KMS-11 (cell line): Measurements from ENCODE around the gene EFNB3.

Experiments
- H2AFZ ChIP-seq: fragments of 200-600 bp; sonication (generic); 2 replicates; pipeline ENCODE4 v1.6.1; 2016; ENCODE audit warnings: antibody characterized with exemption, mixed run types, low read depth
- H3K27ac ChIP-seq: fragments of 200-600 bp; sonication (generic); 2 replicates; pipeline ENCODE4 v1.6.1; 2016; ENCODE audit warnings: mild to moderate bottlenecking, mixed run types
- H3K27me3 ChIP-seq: fragments of 200-600 bp; sonication (generic); 2 replicates; pipeline ENCODE4 v1.6.1; 2017; ENCODE audit warnings: mild to moderate bottlenecking, low read depth, mixed run types, moderate library complexity; ENCODE audit not compliant: insufficient read depth
- H3K36me3 ChIP-seq: fragments of 200-600 bp; sonication (generic); 2 replicates; pipeline ENCODE4 v1.6.1; 2017; ENCODE audit warnings: mild to moderate bottlenecking, mixed run types; ENCODE audit not compliant: insufficient read depth
- H3K4me1 ChIP-seq: fragments of 200-600 bp; sonication (generic); 2 replicates; pipeline ENCODE4 v1.6.1; 2016; ENCODE audit warnings: mild to moderate bottlenecking, low read depth, mixed run types; ENCODE audit not compliant: poor library complexity, severe bottlenecking
- H3K4me2 ChIP-seq: fragments of 200-600 bp; sonication (generic); 2 replicates; pipeline ENCODE4 v1.7.0; 2016; ENCODE audit warnings: mild to moderate bottlenecking, mixed run types
- H3K4me3 ChIP-seq: fragments of 200-600 bp; sonication (generic); IDR thresholded peaks from 2 replicates; pipeline ENCODE4 v1.6.1; 2017; ENCODE audit warnings: low read depth, low read length, mixed read lengths; ENCODE audit not compliant: insufficient read depth
- H3K79me2 ChIP-seq: fragments of 200-600 bp; sonication (generic); 2 replicates; pipeline ENCODE4 v1.6.1; 2016; ENCODE audit warnings: low read depth, mixed run types; ENCODE audit not compliant: insufficient read depth
- H3K9ac ChIP-seq: fragments of 200-600 bp; sonication (generic); 2 replicates; pipeline ENCODE4 v1.6.1; 2016; ENCODE audit warnings: mild to moderate bottlenecking, mixed run types
- H4K20me1 ChIP-seq: fragments of 200-600 bp; sonication (generic); 2 replicates; pipeline ENCODE4 v1.6.1; 2016; ENCODE audit warnings: mild to moderate bottlenecking, mixed run types; ENCODE audit not compliant: insufficient read depth
- TF ChIP-seq, protein P1 (sequence below): fragments of 200-600 bp; sonication (generic); conservative IDR thresholded peaks from 2 replicates; pipeline ENCODE4 v1.6.1; 2017; ENCODE audit warnings: low read depth, mild to moderate bottlenecking, antibody characterized with exemption, low read length, moderate library complexity, mixed read lengths

EFNB3 gene

GRCh38 chr17:7737601-7738000 lies 32.6 kb downstream of the EFNB3 start:
- no peak overlapping the region for H2AFZ ChIP-seq
- no peaks in the 10 kb centered on the region for H3K27me3 ChIP-seq

GRCh38 chr17:7739746-7740145 lies 34.7 kb downstream of the EFNB3 start:
- TF ChIP-seq, protein P1, sequence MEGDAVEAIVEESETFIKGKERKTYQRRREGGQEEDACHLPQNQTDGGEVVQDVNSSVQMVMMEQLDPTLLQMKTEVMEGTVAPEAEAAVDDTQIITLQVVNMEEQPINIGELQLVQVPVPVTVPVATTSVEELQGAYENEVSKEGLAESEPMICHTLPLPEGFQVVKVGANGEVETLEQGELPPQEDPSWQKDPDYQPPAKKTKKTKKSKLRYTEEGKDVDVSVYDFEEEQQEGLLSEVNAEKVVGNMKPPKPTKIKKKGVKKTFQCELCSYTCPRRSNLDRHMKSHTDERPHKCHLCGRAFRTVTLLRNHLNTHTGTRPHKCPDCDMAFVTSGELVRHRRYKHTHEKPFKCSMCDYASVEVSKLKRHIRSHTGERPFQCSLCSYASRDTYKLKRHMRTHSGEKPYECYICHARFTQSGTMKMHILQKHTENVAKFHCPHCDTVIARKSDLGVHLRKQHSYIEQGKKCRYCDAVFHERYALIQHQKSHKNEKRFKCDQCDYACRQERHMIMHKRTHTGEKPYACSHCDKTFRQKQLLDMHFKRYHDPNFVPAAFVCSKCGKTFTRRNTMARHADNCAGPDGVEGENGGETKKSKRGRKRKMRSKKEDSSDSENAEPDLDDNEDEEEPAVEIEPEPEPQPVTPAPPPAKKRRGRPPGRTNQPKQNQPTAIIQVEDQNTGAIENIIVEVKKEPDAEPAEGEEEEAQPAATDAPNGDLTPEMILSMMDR: no peak
- no peaks in the 10 kb centered on the region for H3K79me2 ChIP-seq
- H3K4me1 ChIP-seq: no peaks in the 10 kb centered on the region
- H3K4me3 ChIP-seq: no peak overlapping the region
- no peak overlapping the region for H2AFZ ChIP-seq
- no peak overlapping the region for H3K9ac ChIP-seq
- no peak overlapping the region for H3K4me2 ChIP-seq
- no peak overlapping the region for H3K27ac ChIP-seq
- H4K20me1 ChIP-seq: no peaks in the 10 kb centered on the region
- no peaks in the 10 kb centered on the region for H3K36me3 ChIP-seq
- no peaks in the 10 kb centered on the region for H3K27me3 ChIP-seq

More at GRCh38 chr17:7737601-7738000, 32.6 kb downstream of the EFNB3 start:
- H3K4me1 ChIP-seq: no peaks in the 10 kb centered on the region
- H3K36me3 ChIP-seq: no peaks in the 10 kb centered on the region
- TF ChIP-seq, protein P1: no peak
- no peak overlapping the region for H3K27ac ChIP-seq
- H3K9ac ChIP-seq: no peak overlapping the region
- no peaks in the 10 kb centered on the region for H4K20me1 ChIP-seq
- no peak overlapping the region for H3K4me3 ChIP-seq
- no peaks in the 10 kb centered on the region for H3K79me2 ChIP-seq
- no peak overlapping the region for H3K4me2 ChIP-seq

DNA sequence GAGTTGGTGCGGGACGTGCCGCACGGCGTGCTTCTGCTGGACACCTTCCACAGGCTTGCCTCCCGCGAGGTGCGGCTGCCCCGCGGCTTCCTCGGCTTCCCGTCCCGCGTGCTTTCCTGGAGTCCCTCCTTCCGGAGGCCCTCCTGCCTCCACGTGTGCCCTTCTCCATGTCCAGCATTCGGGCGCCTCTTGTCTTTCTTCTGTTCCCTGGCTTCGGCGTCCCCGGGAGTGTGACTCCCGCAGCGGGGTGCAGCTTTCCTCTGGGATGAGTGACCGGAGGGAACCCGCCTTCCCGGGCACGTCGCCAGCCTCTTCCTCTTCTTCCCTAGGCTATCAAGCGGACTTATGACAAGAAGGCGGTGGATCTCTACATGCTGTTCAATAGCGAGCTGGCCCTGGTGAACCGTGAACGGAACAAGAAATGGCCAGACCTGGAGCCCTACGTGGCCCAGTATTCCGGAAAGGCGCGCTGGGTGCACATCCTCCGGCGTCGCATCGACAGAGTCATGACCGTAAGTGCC lies 35.5 kb downstream of the EFNB3 start:
- Histone ChIP-seq H3K79me2 (no peaks in the 10 kb centered on the region), H3K36me3 (no peaks in the 10 kb centered on the region), H3K27me3 (no peaks in the 10 kb centered on the region), H3K27ac (no peak overlapping the region), H2AFZ (no peak overlapping the region), H3K9ac (no peak overlapping the region), H3K4me1 (no peaks in the 10 kb centered on the region), H3K4me3 (no peak overlapping the region), H4K20me1 (no peaks in the 10 kb centered on the region), H3K4me2 (no peak overlapping the region)
- TF ChIP-seq, protein P1: no peak

GRCh38 chr17:7742729-7743128 lies 37.7 kb downstream of the EFNB3 start:
- no peaks in the 10 kb centered on the region for H3K79me2 ChIP-seq
- H4K20me1 ChIP-seq: no peaks in the 10 kb centered on the region
- H3K27me3 ChIP-seq: no peaks in the 10 kb centered on the region
- H3K4me3 ChIP-seq: no peak overlapping the region
- H3K36me3 ChIP-seq: no peaks in the 10 kb centered on the region
- TF ChIP-seq, protein P1: no peak
- H3K4me1 ChIP-seq: no peaks in the 10 kb centered on the region
- no peak overlapping the region for H3K27ac ChIP-seq
- no peak overlapping the region for H2AFZ ChIP-seq
- no peak overlapping the region for H3K4me2 ChIP-seq
- H3K9ac ChIP-seq: no peak overlapping the region
